GM21381 (cell line): Measurements from ENCODE around the gene TMSB4X.
"Not testable (repeated sequence)": the region's sequence is repeated elsewhere in the genome, so short reads cannot be mapped to it uniquely, and the experiment has no call there.

ENCODE experiments used
- ATAC-seq: cut with Tn5 transposase; IDR thresholded peaks from one replicate; pipeline ENCODE4 v1.9.1; 2021; ENCODE audit warnings: mild to moderate bottlenecking, moderate library complexity; ENCODE audit not compliant: unreplicated experiment

The TMSB4X gene

DNA sequence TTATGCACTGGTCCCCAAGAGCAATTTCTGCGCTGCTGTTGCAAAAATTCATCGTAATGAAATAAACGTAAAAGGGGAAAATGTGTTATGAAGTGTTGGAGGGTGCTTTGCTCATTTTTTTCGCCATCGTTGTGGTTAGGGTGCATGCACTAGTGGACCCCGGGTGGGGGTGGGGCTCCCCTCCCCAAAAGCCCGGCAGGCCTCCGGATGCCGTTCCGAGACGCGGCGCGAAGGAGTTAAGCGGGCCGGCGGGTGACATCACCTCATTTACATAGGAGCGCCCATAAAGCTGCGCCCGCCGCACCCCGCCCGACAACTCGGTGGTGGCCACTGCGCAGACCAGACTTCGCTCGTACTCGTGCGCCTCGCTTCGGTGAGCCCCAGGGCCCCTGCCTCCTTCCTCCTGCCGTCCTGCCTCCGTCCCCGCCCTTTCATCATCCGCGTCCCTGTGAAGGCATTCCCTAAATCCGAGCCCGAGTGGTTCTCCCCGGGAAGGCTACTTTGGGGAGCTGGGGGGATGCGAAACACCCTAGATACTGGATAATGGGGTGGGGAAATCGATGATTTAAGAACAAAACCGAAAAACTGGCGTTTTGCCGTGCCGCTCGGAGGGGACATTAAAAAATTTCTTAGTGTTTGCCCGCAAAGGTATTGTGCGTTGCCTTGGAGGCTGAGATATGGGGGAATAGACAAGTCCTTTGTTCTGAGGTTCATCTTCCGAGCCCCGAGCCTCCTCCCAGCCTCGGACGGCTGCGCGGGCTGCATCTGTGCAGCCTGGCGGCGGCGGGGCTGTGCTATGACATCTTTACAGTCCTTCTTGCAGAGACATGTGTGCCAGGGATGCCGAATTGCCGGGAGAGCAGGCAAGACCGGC lies at the start of gene TMSB4X:
Gene TMSB4X, plus strand, starts transcription at position 315 of the 874 bp plus-strand sequence.
- peak; percentile 39 for ATAC-seq

DNA sequence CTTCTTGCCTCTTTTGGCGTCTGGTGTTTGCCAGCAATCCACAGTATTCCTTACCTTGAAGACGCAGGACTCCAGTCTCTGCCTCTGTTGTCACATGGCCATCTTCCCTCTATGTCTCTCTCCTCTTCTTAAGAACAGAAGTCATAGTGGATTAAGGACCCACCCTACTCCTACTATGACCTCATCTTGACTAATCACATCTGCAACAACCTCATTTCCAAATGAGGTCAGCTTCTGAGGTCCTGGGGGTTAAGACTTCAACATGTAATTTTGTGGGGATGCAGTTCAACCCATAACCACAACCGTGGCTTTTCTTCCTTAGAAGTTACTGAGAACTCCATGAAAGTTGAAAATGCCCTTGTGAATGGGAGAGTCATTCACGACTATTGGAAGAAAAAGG lies 45.2 kb upstream of the TMSB4X start:
- no peak for ATAC-seq

DNA sequence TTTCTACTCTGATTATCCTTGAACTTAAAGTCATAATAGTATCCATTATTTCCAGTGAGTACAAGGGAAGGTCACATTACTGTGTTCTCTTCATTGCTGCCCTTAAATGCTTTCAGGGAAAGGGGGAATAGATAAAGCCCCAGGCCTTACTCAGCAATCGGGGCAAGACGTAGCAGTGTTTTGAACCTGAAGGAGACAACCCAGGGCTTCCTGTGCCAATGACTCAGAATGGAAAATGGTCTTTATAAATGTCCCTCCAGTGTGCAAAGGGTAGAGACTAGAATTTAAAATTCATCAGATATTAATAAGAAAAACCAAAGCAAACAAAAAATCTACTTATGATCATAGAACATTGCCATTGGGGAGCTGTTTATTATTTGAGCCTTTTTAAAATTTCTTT lies 44.8 kb upstream of the TMSB4X start:
- no peak for ATAC-seq

DNA sequence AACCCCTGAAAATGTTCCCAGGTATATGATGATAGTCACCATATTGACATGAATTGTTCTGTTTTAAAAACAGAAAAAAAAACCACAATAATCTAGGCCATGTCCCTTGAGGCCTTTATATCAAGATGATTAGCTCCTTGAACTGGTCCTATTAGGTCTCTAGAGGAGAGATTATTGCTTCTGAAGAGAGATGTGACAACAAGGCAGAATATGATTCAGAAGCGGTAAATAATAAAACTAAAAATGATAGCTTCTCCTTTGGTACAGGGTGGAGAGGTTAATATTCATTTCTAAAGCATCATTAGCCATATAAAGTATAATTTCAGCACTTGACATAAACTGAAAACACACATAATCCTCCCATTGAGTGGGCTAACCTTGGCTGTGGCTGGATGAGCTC lies 42.7 kb upstream of the TMSB4X start:
- ATAC-seq: no peak

DNA sequence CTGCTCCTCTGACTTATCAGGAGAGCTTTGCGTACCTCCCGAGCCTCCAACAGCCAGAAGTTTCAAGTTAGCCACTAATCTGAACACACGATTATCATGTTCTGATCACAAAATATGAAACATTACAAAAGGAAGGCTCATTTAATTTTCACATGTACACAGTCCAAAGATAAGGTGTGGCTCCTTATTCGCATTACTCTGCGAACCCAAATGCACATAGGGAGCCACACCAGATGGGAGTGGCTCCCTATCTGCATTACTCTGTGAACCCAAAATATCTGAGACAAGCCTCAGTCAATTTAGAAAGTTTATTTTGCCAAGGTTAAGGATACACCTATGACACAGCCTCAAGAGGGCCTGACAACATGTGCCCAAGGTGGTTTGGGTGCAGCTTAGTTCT lies 40.1 kb upstream of the TMSB4X start:
- no peak for ATAC-seq

DNA sequence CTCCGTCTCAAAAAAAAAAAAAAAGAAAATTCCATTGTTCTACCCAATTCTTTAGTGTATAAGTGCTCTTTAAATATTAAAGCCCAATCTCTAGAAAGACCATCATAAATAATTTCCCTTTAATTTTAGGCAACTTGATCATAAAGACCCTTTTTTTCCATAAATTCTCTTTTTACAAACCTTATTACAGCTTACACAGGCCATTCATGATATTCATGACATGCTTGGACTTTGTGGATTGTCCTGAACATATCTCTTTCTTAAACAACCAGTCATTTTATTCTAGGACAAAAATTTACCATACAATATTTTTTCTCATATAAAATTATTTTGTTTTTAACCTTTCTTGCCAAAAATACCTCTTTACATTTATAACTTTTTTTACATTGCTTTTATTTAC lies 38.0 kb upstream of the TMSB4X start:
- no peak for ATAC-seq

DNA sequence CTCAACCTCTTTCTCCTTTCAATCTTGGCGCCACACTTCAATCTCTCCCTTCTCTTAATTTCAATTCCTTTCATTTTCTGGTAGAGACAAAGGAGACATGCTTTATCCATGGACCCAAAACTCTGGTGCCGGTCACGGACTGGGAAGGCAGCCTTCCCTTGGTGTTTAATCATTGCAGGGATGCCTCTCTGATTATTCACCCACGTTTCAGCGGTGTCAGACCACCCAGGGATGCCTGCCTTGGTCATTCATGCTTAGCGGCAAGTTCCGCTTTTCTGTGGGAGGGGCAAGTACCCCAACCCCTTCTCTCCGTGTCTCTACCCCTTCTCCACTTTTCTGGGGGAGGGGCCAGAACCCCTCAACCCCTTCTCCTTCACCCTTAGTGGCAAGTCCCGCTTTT lies 34.4 kb upstream of the TMSB4X start:
- ATAC-seq: not testable (repeated sequence)

DNA sequence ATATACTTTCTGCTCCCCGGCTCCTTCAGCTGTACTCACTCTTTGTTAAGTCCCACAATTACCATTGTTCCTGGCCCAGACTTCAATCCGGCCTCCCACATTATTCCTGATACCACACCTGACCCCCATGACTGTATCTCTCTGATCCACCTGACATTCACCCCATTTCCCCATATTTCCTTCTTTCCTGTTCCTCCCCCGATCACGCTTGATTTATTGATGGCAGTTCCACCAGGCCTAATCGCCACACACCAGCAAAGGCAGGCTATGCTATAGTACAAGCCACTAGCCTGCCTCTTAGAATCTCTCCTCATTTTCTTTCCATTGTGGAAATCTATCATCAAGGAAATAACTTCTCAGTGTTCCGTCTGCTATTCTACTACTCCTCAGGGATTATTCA lies 31.3 kb upstream of the TMSB4X start:
- ATAC-seq: not testable (repeated sequence)

- ATAC-seq: not testable (repeated sequence)
These were observed 30.5 kb upstream of the TMSB4X start for GRCh38 chrX:12944452-12944851.

DNA sequence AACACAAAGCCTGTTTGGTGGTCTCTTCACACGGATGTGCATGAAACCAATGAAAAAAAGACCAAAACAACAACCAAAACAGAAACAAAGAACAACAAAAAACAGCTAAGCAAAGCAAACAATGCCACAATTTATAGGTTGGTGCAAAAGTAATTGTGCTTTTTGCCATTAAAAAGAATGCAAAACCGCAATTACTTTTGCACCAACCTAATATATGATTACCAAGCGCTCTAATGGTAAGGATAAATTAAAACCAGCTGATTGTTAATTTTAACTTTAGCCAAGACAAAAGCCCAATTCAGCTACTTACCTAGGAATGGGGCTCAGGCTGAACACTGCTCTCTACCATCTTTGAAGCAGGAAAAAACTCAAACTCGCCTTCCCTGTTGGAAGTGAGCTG lies 29.4 kb upstream of the TMSB4X start:
- no peak for ATAC-seq

- no peak for ATAC-seq
These were observed 28.5 kb upstream of the TMSB4X start for GRCh38 chrX:12946406-12946805.

DNA sequence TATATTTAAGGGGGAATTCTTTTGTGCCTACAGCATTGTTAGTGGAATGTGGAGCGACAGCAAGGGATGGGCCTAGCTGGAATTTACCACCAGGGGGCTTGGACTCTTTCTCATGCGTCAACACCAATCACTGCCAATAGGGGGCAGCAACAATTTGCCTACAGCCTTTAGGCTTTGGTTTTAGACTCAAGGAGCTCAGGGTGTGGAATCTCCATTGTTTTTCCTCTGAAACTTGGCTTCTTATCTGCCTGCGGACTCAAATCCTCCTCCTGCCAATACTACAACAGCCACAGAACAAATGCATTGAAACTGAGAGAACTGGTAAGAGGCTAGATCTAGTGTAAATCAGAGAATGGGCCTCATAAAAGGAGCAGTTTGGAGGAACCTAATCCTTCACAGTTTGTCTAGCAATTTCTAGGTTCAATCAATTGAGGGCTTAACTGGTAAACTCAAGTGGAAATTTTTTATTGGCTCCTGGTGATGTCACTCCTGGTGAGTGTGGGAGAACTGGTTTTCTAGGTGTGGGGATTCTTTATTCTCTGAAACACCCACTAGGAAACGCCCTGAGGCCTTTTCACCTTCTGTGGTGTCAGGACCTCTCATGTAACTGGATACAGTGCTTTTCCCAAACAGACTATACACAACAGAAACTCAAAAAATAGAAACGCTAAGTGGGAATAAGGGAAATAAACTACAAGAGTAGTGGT lies 27.9 kb upstream of the TMSB4X start:
- ATAC-seq: no peak

DNA sequence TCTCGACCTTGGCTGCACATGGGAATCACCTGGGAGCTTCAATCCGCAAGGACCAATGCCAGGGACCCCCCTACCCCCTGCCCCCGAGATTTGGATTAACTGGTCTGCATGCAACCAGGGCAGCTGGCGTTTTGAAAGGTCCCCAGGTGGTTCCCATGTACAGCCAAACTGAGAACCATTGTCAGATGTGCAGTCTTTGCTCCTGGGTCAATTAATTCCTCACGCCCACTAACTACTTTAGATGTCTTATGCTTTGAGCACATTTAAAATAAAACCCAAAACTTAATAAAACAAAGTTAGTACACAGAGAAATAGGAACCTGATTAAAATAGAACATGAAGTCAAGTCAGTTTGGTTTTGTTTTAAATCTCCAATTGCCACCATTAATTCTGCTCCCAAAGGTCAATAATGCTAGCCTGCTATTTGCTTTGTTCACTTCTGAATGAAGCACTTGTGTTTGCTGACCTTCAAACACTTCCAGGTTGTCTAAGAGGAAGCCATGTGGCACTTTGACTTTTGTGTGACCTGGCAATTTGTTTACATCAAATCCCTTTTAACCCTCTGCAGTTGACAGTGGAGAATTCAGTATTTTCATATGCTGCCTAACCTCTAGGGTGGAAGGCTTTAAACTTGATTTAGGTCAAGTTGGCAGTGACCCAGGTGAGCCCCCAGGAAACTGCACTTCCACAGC lies 27.2 kb upstream of the TMSB4X start:
- no peak for ATAC-seq

DNA sequence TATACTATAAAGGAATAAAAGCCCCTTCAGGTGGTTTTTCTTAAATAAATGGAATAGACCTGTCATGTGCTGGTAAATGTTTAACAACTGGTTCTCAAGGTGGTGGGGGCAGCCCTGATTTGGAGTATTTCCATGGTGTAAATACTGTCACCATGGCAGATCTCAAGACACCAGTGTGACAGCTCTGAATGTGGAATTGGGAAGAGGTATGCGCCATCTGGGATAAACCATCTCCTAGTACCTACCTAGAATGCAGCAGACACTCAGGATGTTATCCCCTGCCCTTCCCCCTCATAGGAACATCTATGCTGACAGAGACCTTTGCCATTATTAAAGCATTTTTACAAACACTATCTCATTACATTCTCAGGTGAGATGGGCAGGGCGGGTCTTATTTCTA lies 26.4 kb upstream of the TMSB4X start:
- ATAC-seq: no peak

DNA sequence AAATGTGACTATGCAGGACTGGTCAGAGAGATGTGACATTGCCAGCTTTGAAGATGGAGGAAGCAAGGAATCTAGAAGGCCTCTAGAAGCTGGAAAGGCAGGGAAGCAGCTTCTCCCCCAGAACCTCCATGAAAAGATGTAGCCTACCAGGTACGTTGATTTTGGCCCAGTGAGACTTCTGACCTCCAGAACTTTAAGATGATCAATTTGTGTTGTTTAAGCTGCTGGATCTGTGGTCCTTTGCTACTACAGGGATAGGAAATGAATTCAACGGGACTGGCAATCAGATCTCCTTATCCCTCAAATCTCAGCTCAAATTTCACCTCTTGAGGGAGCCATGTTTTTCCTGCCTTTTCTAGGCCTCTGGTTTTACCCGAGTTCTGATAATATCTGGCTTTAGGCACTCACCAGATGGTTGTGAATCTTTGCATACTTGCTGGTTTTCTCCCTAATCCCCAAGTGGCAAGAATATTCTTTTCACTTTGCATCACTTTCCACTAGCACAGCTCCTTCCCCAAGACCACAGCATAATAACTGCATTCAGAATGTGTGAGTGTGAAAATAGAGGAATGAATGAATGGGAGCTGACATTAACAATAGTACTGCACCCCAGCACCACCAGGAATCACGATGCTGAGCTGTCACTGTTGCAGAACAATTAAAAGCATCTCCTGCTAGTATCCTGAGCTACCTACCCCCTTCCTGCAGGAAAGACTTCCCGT lies 25.5 kb upstream of the TMSB4X start:
- no peak for ATAC-seq

DNA sequence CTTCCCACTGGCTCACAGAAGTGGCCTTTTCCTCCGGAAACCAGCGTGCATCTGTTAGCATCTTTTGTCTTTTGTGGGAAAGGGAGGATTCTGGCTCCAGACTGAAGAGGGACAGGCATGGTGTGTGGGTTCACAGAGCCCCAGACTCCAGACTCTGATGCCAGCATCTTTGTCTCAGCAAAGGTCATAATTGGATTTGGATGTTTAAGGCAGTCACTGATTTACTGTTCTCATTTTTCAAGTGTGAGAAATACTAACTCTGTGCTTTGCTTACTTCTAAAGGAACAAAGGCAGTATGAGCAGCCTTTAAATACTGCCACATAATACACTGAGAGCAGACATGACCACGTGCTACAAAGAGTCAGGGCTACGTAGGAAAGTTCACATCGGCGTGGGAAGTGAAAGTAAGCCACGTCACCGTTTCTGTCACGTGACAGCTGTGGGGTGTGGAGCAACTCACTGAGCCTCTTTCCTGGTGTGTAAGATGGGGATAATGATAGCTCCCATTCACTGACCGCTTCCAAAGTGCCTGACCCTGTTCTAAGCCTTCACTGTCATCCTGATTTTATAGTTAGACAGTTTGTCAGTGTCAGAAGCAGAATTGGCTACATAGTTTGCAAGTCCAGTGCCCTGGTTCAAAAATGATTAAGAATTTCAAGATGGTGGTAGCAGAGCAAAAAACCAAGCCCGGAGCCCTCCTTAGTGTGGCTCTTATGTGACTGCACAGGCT lies 24.8 kb upstream of the TMSB4X start:
- peak; percentile 51 for ATAC-seq

GRCh38 chrX:12950851-12951594 lies 23.9 kb upstream of the TMSB4X start:
- ATAC-seq: peak; percentile 46

DNA sequence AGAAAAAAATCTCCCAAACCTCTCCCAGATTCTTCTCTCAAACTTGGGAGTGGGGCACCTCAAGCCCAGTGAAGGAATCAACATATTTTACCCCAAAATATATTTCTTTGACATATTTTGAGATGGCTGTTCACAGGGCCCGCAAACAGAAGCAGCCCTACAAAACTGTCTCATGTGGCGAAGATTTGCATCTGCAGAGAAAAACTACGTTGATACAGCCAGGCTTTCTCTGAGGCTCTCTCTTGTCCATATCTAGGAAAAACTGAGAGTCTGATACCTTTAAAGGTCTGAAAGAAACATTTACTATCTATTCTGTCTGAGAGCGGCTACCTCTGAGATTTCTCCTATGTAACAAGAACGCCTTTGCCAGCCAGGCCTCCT lies 23.3 kb upstream of the TMSB4X start:
- ATAC-seq: no peak

DNA sequence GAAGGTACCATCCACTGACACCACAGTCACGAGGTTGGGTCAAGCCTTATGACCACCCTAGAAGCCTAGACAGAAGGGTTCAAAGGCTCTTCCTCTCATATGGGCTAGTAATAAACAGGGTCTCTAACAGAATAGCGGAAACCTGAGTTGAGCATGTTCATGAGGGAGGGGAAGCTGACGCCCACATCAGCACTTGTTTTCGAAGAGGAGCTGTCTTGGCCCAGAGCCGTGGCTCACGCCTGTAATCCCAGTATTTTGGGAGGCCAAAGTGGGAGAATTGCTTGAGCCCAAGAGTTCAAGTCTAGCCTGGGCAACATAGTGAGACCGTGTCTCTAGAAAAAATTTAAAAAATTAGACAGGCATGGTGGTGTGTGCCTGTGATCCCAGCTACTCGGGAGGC lies 21.5 kb upstream of the TMSB4X start:
- no peak for ATAC-seq

GRCh38 chrX:12954376-12954775 lies 20.5 kb upstream of the TMSB4X start:
- no peak for ATAC-seq
